ENCODE results near the gene UBC.
"Not testable (repeated sequence)": the region's sequence is repeated elsewhere in the genome, so short reads cannot be mapped to it uniquely, and the experiment has no call there.

The UBC gene

DNA sequence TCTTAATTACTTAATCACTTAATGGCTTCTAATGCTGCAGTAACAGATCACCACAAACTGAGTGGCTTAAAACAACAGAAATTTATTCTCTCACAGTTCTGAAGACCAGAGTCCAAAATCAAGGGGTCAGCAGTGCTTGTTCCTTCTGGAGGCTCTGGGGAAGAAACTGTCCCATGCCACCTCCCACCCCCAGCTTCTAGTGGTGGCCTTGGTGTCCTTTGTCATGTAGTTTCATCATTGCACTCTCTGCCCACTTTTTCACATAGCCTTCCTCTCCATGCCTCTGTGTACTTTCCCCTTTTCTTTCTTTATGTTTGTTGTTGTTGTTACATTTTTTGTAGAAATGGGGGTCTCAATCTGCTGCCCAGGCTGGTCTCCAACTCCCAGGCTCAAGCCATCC, 16.1 kb upstream of the UBC start:
- no peak for DNase-seq

DNA sequence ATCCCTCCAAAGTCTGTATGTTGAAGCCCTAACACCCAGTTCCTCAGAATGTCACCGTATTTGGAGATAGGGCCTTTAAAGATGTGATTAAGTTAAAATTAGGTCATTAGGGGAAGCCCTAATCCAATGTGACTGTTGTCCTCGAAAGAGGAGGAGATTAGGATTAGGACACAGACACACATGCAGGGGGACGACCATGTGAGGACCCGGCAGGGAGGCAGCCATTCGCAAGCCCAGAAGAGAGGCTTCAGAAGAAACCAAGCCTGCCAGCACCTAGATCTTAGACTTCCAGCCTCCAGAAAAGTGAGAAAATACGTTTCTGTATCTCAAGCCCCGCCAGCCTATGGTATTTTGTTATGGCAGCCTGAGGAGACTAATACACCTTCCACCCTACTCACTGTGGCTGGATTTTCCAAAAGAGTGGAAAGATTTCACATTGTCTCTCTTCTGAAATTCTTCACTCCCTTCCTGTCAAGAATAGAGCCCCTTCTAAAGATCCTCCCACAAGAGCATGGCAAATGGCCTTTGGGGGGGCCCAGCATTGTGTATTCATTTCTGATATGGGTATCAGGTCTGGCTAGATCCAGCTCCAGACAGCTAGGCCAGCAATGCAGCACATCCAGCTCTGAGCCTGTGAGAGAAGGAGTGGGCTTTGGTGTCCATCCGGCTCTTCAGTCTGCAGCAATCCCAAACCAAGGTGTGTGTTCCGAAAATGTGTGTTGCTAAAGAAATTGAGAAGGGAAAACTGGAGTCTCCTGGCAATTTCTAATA, 15.4 kb upstream of the UBC start:
- DNase-seq: no peak

DNA sequence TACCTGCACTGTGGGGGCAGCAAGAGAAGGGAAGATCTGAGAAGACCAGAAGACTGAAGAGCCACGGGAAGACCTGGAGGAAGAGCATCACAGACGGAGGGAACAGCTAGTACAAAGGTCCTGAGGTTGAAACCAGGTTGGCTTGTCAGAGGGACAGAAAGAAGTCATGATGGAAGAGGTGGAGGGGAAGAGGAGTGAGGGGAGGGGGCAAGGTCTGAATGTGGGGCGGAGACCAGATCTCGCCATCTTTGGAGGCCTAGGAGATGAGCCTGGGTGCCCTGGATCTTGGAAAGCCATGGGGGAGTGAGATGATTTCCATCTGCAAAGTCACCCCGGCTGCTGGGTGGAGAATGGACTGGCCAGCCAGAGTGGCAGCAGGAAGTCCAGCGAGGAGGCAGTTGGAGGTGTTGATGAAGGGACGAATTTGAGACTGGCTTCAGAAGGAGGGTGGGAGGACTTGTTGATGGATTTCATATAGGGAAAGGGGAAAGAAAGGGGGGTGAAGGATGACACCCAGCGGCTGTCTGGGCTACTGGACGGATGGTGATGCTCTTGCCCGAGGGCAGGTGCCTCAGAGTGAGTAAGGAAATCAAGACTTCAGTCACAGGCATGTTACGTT, 14.6 kb upstream of the UBC start:
- no peak for DNase-seq

DNA sequence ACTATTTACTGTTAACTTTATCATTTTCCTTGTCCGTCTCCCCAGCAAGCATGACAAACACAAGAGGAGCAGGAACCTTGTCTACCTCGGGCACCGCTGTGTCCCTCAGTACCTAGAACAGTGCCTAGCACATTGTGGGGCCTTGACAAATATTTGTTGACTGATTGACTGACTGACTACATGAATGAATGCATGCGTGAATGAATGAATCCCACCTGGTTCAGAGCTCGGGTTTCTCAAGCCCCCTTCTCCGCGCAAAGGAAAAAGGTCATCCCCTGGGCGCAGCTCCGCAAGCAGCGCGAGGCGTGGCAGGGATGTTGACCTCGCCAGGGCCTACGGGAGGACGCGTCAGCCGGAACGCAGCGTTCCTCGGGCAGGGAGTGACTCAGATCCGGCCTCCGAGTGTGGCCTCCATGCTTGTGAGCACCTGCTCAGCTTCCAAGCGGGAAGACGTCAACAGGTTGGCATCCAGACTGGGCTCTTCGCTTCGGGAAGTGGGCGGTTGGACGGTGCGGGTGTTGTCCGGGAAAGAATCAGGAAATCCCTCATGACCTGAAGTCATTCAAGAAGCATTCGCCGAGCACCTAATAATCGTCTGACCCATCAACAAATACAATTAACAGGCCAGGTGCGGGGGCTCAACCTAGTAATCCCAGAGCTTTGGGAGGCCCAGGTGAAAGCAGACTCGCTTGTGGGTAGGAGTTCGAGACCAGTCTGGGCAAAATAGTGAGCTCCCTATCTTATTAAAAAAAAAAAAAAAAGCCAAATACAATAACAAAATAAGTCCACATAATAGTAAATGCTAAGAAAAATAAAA, 13.9 kb upstream of the UBC start:
- no peak for DNase-seq

DNA sequence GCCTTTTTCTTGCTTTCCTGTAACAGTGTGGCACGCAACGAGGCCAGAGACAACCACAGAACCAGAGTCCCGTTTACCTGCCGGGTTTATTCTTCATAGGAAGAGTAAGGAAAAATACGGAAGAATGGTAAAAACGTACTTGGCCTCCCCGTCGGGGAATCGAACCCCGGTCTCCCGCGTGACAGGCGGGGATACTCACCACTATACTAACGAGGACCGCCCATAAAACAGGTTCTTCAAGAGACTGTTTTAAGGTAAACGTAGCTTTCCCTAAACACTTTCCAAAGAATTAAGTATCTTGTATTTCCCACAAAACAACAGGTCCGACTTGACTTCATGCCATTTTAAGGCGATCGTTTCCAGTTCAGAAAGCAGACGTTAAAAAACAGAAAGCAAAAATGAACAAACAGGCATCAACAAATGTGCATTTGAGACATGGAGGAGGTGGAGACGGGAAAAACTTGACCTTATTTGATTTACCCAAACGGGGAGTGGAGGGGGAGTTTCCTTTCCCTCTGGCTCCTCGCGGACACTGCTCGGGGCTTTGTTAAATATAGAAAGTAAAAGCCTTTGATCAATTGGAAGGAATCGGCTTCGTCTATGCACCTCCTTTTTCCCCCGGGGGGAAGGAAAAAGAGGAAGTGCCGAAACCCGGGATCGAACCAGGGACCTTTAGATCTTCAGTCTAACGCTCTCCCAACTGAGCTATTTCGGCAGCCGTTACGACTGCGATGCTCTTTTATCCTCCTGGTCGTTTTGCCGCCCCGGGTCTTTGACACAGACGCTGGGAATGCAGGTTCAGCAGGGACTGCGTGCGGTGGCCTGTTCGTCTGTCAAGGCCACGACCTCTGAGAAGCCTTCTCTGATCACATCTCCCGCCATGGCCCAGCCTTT, 13.0 kb upstream of the UBC start:
- DNase-seq: no peak

DNA sequence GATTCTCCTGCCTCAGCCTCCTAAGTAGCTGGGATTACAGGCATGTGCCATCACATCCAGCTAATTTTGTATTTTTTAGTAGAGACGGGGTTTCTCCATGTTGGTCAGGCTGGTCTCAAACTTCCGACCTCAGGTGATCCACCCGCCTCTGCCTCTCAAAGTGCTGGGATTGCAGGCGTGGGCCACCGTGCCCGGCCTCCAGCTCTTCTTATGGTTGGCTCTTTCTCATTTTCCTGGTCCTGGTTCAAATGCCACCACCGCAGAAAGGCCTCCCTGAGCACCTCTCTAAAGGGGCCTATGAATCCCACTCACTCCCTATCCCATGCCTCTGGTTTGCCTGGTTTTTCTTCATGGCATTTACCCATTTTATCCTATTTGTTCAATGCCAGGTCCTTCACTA, 11.3 kb upstream of the UBC start:
- DNase-seq: not testable (repeated sequence)

DNA sequence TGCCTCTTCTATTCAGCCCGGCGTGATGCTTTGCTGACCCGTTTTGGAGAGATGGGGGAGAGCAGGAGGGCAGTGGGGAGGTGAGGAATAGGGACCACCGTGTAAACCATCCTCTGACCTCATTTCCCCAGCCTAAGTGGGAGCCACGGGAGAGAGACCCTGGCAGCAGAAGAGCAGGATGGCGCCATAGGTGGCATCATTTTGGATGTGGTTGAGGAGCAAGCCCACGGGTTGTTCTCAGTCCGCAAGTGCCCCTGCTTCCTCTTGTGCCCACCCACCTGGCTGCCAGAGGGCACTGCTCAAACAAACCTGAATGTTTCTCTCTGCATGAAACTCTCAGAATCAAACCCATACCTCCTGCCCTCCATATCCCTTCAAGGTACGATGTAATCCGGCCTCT, 10.7 kb upstream of the UBC start:
- no peak for DNase-seq

DNA sequence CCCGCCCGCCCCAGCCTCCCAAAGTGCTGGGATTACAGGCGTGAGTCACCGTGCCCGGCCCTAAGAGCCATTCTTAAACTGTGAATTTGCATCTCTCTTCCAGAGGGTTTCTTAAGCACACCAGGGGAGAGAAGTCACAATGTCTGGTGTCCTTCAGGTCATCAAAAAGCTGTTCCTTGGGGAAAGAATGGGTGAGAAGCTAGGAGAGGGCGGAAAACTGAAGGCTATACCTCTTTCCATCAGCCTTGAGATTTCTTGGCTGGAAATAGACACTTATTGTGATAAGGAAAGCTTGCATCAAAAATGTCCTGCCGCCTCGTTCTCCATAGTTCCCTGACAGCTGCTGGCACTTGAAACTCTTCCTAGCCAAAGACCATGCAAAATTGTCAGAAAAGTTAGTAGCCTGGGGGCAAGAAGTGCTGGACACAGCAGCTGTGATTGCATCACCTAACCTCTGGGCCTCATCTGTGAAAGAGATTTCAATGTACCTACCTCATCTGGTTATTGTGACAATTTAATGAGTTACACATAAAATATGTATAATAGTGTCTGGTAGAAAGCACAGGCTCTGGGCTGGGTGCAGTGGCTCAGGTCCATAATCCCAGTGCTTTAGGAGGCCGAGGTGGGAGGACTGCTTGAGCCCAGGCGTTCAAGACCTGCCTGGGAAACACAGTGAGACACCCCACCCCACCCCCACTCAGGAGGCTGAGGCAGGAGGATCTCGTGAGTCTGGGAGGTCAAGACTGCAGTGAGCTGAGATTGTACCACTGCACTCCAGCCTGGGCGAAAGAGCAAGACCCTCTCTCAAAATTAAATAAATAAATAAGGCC, 9.7 kb upstream of the UBC start:
- DNase-seq: no peak

DNA sequence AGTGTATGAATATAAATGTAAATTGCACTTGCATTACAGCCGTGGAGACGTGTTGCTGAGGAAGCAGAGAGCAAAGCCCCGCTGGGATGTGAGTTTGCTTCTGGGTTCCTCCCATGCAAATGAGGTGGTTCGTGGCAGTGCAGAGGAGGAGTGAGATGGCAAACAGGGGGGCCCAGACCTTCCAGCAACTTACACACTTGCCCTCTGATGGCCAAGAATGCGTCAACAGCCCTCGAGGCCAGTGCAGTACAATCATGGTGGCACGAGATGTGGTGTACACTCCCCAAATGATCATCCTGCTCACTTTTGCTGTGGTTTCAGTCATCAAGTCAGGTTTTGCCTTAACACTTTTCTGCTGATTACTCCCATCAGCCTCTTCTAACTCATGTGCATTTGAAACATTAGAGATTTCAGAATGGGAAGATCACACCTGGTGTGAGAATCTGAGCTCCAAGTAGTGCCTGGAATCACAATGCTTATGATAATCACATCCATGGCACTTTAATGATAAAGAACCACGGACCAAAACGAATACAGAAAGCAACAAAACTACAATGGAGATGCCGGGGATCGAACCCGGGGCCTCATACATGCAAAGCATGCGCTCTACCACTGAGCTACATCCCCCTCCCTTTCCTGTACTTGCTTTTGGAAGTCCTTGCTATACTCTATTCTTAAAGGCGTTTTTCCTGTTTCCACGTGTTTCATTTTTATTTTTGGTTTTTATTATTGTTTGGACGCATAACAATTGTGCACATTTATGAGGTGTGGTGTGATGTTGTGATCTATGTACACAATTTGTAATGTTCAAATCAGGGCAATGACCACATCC, 7.0 kb upstream of the UBC start:
- DNase-seq: no peak

DNA sequence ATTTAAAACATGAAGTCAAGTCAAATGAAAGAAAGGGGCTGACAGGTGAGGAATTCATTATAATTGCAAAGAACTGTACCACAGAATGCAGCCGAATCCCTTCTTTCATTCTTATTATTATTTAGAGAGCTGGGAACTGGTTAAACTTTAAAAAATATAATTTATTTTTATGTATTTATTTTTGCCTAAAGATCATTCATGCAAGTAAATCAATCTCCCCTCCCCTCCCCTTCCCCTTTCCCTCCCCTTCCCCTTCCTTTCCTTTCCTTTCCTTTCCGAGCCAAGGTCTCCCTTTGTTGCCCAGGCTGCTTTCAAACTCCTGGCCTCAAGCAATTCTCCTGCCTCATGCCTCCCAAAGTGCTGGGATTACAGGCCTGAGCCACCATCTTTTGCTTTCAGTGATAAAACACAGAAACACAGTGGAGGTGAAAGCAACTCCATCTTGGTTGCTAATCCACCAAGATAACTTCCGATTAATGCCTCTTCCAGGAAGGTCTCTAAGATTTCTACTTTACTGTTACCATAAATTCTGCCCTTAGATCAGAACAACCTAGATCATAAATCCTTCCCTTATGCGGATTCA, 6.0 kb upstream of the UBC start:
- DNase-seq: no peak

DNA sequence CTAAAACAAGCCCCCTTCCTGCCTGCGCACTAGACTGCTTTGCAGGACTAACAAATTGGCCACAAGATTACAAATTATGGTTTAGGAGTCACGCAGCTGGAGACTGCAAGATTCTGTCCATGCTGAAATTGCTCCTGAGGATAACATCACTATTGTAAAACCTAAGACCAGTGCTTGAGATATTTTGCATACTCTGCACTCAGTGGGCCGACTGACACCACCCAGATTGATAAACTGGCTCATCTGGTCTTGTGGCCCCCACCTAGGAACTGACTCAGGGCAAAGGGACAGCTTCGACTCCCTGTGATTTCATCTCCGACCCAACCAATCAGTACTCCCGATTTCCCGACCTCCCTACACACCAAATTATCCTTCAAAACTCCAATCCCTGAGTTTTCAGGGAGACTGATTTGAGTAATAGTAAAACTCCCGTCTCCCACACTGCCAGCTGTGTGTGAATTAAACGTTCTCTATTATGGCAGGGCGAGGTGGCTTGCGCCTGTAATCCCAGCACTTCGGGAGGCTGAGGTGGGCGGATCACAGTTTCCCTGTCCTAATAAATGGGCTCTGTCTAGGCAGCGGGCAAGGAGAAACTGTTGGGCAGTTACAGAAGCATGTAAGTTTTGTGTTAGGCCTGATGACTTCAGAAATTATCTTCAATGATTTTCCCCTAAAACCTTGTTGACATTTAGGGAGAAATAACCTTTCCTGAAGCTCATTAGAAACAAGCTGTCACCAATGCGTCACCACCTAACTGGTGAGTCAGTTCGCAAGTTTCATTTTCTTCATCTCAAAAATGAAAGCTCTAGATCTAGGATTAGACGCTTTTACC, 5.3 kb upstream of the UBC start:
- no peak for DNase-seq

DNA sequence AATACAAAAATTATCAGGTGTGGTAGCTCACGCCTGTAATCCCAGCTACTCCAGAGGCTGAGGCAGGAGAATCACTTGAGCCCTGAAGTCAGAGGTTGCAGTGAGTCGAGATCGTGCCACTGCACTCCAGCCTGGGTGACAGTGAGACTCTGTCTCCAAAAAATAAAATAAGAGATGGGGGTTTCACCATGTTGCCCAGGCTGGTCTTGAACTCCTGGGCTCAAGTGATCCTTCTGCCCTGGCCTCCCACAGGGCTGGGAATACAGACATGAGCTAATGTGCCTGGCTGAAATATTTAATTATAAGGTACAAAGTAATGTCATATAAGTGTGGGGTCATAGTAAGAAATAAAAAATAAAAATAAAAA, 4.2 kb upstream of the UBC start:
- not testable (repeated sequence) for DNase-seq

DNA sequence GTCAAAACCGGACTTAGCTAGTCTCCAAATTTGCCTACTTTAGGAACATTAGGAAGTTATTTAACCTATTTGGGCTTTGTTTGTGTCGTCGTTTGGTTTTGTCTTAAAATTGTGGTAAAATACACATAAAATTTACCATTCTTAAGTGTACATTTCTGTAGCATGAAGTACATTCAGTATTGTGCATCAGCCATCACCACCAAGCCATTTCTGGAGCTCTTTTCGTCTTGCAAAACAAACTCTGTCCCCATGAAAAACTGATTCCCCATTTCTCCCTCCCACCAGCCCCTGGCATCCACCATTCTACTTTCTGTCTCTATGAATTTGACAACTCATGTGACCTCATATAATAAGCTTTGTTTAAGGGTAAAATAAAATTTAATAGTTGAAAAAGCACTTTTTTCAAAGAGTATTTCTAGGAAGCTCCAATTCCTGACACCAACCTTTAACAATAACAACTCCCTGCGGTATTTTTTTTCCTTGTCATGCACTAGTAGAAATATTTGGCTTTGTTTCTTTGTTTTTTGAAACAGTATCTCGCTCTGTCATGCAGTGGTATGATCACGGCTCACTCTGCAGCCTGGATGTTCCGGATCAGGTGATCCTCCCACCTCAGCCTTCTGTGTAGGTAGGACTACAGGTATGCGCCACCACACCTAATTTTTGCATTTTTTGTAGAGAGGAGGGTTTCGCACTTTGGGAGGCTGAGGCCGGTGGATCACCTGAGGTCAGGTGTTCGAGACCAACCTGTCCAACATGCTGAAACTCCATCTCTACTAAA, 3.6 kb upstream of the UBC start:
- no peak for DNase-seq

DNA sequence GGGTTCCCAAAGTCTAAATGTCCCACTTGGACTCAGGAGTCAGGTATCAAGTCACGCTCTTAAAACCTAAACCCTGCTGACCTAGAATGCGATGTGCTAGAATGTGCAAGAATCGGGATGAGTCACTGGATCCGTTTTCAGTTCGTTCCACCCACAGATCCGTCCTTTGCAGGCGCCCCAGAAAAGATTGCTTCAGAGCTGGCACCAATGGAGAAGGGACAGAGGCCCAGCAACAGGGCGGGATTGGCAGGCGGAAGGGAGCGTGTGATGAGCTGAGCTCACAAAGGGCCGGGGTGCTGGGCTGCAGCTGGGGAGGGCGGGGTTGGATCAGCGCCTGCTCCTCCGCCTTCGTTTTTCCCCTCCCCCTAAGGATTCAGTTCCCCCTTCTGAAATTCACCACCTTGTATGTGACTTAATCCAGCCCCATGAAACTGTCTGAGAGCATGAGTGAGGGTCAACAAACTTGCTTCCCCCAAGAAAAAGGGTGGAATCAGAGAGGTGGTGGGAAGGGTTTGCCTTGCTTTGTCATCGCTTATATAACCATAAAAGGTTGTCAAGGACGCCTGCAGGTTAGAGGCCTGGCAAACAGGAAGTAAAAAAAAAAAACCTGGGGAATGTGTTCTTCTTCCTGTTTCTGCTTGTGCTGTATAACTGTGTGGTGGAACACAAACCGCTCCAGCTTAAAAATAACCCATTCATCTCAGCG, 2.8 kb upstream of the UBC start:
- DNase-seq: no peak

DNA sequence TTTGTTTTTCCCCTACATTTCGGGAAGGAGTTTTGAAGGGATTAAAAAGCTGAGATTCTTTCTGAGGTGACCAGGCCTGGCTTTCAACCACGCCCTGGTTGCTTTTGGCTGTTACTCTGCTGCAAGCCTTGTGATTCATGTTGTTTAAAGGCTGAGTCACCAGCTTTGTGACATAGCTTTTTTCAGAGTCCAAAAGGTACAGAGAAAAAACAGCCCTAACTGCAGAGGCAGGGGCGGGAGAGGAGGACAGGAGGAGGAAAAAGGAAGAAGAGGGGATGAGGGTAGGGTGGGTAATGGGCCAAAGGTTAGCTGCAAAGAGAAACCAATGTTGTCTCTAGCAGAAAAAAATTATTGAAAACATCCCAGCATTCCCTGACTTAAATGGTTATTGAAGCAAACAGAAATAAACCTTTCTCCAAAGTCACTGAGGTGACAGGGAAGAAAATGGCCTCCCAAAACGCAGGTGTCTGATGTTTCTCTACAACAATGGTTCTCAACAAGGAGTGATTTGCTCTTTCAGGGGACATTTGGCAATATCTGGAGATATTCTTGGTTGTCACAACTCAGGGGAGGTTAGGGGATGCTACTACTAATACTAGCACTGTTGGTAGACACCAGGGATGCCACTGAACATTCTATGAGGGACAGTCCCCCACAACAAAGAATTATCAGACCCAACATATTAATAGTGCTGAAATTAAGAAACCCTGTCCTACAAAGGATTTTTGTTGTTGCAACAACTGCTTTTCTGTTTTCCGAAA, 2.1 kb upstream of the UBC start:
- no peak for DNase-seq

DNA sequence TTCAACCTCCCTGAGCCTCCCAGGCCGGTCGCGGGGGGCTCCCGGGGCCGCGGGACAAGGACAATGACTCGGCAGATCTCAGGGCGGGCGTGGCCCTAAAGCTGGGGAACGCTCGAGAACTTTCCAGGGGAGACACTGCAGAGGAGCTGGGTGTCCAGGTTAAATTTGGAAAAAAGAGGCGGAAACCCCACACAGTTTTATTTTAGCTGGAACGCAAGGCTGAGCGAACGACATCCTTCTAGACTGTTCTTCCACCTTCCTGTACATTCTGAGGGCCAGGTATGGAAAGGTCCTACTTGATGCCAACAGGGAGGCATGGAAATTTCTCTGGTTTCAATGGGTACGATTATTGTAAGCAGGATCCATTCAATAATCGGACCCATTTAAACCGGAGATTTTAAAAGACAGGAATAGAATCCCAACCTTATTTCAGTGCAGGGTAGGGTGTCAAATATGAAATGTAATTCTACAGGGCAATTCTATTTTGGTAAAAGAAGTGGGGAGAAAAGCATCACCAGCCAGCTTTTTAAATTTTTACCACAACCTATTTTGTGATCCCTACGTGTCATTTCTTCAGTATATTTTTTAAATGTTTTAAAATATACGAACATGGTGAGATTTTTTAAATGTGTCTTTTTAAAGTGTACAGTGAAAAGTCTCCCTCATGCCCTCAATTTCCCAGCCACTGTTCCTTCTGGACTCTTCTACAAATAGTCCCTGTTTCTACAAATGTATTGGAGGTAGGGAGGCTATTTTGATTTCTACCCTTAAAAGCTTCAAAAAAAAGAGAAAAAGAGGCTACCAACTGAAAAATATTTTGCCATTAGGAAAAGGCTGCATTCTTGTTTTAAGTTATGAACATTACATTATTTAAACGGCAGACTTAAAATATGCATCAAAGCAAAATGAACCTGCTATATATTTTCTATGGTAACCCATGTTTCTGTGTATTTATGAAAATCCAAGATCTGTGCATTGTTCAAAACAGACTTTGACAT, 1.1 kb upstream of the UBC start:
- no peak for DNase-seq
